LNCAP (cell line): Measurements from ENCODE around the gene TMEM44.

ENCODE experiments used
- TF ChIP-seq, protein P1 (sequence below): fragments of 450-650 bp; IDR thresholded peaks from 2 replicates; pipeline ENCODE4 v1.5.1; 2017; ENCODE audit warnings: mild to moderate bottlenecking

TMEM44 gene

DNA sequence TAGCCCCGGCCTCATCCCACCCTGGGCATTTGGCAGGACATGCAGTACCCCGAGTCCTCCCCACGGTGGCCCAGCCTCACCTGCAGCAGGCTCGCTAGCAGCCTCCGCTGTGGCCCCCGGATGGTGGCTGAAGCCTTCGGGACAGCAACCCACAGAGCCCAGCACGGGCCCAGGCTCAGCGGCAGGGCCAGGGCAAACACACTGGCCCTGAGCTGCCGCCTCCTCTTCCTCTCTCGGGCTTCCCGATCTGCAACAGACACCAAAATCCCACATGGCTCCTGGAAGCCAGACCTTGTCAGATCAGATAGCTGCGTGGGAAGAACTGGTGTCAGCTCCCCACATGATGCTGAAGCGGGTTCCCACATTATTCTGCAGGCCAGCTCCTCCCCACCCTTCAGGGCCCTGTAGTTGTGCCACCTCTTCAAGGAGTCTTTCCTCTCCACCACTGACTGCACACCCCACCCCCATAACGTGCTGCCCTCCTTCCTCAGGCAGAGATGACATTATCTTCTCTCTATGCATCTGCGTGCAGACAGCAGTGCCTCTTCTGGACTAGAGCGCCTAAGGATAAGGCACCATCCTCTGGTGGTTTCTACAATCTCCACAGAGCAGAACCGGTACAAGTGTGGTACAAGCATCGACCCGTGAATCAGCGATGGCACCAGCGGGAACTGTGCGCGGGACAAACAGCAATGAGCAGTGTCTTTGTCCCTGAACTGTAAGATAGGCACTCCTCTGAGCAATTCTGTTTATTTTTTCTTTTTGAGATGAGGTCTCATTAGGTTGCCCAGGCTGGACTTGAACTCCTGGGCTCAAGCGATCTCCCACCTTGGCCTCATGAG, 9.5 kb downstream of the TMEM44 start:
- TF ChIP-seq, protein P1, sequence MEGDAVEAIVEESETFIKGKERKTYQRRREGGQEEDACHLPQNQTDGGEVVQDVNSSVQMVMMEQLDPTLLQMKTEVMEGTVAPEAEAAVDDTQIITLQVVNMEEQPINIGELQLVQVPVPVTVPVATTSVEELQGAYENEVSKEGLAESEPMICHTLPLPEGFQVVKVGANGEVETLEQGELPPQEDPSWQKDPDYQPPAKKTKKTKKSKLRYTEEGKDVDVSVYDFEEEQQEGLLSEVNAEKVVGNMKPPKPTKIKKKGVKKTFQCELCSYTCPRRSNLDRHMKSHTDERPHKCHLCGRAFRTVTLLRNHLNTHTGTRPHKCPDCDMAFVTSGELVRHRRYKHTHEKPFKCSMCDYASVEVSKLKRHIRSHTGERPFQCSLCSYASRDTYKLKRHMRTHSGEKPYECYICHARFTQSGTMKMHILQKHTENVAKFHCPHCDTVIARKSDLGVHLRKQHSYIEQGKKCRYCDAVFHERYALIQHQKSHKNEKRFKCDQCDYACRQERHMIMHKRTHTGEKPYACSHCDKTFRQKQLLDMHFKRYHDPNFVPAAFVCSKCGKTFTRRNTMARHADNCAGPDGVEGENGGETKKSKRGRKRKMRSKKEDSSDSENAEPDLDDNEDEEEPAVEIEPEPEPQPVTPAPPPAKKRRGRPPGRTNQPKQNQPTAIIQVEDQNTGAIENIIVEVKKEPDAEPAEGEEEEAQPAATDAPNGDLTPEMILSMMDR = no peak

DNA sequence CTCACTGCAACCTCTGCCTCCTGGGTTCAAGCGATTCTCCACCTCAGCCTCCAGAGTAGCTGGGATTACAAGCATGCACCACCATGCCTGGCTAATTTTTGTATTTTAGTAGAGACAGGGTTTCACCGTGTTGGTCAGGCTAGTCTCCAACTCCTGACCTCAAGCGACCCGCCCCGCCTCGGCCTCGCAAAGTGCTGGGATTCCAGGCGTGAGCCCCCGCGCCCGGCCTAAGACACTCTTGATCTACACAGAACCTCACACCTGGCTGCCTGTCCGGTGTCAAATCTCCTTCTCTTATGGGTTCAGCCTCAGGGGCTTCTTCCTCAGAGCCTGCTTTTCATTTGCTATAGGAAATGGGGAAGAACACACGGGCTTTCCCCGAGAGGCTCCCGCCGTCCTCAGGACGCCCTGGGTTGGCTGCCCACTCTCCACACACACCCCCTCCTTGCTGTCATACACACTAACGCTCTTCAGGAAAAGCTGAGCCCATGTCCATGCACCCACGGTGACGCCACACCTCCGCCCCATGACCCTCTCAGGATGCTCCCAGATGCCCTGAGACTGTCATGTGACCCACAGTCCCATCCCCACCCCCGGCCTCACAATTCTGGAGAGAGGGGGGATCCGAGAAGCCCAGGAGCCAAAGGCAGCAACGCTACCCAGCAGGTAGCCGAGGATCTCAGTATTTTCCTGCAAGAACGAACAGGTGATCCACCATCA, 10.4 kb downstream of the TMEM44 start:
- TF ChIP-seq, protein P1 = no peak

DNA sequence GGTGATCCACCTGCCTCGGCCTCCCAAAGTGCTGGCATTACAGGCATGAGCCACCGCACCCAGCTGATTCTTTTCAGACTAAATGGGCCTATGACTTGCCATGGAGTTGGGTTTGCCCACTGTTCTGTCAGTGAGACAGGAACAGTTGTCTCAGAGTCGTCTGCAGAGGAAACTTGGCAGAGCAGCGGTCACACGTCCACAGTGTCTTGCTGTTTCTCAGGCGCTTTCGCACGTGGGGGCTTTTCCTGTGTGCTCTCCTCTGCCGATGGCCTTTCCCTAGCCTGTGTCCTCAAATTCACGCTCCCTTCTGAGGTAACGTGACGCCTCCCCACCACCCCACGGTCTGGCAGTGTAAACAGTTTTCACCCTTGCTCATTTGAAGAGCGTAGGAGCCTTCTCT, 11.3 kb downstream of the TMEM44 start:
- TF ChIP-seq, protein P1 = no peak

DNA sequence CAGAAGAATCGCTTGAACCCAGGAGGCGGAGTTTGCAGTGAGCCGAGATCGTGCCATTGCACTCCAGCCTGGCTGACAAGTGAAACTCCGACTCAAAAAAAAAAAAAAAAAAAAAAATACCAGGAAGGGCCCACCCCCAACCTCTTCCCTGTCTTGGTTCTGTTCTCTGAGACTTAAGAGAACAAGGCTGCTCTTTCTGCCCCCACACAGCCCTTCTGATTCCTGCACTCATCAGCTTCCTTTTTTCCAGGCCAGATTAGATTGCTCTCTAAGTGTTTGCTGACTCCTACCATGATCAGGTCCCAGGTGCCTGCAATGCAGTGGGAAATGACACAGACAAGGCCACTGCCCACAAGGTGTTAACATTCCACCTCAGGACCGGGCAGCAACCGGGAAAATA, 13.0 kb downstream of the TMEM44 start:
- TF ChIP-seq, protein P1 = no peak

DNA sequence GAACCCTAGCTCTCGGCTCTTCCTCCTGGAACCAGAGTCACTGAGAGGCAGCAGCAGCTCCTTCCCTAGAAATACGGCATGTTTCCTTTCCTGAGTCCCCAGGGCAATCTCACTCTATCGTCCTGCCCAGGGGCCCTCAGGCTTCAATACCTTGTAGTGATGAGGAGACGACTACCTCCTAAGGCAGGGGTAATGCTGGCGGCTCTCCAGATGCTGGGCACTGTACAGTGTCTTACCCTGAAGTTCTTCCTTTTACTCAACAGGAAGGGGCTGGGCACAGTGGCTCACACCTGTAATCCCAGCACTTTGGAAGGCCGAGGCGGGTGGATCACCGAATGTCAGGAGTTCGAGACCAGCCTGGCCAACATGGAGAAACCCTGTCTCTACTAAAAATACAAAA, 13.5 kb downstream of the TMEM44 start:
- TF ChIP-seq, protein P1 = no peak

DNA sequence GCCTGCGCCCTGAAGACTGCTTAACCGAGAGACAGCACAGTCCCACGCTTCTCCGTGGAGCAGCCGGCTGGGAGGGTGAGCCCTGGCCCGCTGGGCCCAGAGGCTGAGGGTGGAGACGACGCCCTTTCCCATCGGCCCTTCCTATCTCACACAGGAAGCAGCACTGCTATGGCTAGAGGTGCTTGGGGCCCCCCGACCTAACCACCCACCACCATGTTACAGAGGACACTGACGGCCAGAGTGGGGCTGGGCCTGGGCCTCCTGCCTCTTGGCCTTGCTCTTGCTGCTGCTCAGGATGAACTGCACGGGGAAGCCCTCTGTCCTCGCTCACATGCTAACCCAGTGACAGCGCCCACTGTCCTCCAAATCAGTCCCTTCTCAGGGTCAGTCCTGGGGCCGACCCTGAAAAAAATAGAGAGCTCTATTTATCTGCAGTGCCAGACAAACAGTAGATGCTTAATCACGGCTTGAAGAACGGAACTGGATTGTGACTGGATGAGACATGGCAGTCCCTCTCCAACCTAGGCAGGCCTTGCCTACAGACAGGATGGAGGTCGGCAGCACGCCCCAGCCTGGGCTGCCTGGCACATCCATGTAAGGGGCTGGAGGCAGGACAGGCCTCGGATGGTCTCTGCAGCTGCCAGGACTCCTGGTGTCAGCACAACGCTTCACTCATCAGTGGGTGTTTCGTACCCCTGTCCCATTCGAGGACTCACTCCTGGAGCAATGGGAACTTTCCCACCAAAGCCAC, 14.2 kb downstream of the TMEM44 start:
- TF ChIP-seq, protein P1 = no peak

DNA sequence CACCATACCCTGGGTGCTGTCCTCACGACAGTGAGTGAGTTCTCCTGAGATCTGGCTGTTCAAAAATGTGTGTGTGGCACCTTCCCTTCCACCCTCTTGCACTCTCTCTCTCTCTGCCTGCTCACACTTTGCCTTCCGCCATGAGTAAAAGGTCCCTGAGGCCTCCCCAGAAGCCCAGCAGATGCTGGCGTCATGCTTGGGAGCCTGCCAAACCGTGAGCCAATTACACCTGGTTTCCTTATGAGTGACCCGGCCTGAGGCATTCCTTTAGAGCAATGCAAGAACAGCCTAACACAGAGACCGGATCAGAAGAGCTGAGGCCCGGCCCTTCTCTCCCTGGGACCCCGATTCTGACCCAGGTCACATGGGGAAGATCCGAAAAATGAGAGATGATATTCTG, 15.4 kb downstream of the TMEM44 start:
- TF ChIP-seq, protein P1 = no peak
